ENCODE results near the gene ULBP1.
"Not testable (repeated sequence)": the region's sequence is repeated elsewhere in the genome, so short reads cannot be mapped to it uniquely, and the experiment has no call there.

DNA sequence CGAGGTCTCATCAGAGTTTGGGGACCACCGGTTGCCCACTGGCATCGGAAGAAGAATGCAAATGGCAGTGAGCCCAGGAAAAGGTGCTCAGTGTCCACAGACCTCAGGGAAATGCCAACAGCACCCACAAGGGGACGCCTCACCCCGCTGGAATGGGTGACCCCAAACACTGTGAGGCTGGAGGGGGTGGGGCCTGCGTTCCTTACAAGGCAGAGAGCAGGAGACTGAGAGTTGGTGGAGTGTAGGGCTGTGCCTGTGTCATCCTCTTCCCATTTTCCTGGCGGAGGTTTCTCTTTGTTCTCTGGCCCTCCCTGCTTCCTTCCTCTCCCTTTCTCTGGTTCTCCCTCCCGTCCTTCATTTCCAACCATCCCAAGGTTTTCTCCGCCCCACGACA is 9.8 kb upstream of the ULBP1 start:
- TF ChIP-seq ESRRA (CRISPR knock-in tag; IDR thresholded peaks at IDR 0.05; ENCODE audit: borderline replicate concordance); ATF1 (CRISPR knock-in tag; IDR thresholded peaks at IDR 0.05); TEAD1 (CRISPR knock-in tag; IDR thresholded peaks at IDR 0.05); JAZF1 (CRISPR knock-in tag; IDR thresholded peaks at IDR 0.05); ZNF138 (CRISPR knock-in tag; conservative IDR thresholded peaks at IDR 0.05); JUN (CRISPR knock-in tag; IDR thresholded peaks at IDR 0.05); ZNF232 (CRISPR knock-in tag; IDR thresholded peaks at IDR 0.05): not testable (repeated sequence)
- TF ChIP-seq, protein P1, sequence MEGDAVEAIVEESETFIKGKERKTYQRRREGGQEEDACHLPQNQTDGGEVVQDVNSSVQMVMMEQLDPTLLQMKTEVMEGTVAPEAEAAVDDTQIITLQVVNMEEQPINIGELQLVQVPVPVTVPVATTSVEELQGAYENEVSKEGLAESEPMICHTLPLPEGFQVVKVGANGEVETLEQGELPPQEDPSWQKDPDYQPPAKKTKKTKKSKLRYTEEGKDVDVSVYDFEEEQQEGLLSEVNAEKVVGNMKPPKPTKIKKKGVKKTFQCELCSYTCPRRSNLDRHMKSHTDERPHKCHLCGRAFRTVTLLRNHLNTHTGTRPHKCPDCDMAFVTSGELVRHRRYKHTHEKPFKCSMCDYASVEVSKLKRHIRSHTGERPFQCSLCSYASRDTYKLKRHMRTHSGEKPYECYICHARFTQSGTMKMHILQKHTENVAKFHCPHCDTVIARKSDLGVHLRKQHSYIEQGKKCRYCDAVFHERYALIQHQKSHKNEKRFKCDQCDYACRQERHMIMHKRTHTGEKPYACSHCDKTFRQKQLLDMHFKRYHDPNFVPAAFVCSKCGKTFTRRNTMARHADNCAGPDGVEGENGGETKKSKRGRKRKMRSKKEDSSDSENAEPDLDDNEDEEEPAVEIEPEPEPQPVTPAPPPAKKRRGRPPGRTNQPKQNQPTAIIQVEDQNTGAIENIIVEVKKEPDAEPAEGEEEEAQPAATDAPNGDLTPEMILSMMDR (IDR thresholded peaks at IDR 0.05) = not testable (repeated sequence)

All from WTC11 (cell line).